GM18526 (cell line): ENCODE results near the gene RNF213.
A peak's percentile ranks its signal among the peaks of the same experiment; 100 is the strongest.

ENCODE experiments used
- POLR2A ChIP-seq: IDR thresholded peaks from 3 replicates; pipeline ENCODE4 v1.6.1; 2011; ENCODE audit not compliant: insufficient read length; ENCODE audit errors: extremely low read depth

Gene RNF213

DNA sequence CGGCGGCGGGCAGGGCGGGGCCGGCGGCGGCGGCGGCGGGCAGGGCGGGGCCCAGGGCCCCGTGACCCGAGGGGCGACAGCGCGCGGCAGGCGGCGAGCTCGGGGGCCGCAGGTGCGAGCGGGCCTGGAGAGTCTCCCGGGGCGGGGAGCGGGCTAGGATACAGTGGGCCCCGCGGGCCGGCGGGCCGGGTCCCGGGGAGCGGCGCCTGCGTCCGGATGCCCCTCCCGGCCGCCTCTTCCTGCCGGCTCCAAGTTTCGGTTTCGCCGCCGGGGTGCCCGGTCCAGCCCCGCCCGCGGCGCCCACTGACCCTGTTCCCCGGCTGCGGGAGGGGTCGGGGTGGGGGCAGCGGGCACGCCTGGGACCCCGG lies at the start of gene RNF213:
TSS of gene RNF213 (plus strand) at position 62 of the 368 bp plus-strand sequence. CDS start 2,830 bp downstream, outside the sequence.
- peak; percentile 74 for TF ChIP-seq POLR2A

DNA sequence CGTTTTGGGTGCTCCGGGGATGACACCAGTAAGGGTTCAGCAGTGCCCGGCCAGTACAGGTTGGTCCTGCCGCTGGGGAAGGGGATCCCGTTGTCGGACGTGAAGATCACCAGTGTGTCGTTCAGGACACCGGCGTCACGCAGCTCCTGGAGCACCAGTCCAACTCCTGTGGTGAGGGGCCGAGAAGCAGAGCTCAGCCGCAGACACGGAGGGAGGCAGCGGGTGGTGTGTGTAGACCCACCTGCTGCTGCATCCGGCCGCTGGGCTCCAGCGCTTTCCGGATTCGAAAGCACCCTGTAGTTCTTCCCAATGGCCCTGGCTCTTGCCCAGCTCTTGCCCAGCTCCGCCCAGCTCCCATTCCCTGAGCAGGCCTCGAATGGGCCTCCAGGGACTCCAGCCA lies 48.5 kb upstream of the RNF213 start:
- no peak for TF ChIP-seq POLR2A

DNA sequence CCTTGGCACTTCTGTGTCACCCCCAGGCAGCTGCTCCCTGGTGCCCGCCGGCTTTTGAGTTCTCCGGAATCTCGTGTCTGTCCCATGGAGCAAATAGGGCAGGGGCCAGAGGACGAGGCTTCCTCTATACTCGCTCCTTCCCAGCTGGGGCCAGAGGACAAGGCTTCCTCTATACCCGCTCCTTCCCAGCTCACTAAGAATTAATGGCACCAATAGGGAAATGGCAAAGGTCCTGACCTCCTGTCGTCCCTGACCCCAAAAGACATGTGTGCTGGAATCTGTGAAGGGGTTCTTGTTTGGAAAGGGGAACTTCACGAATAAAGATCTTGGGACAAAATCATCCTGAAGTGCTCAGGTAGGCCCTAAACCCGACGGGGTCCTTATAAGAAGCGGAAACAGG lies 48.1 kb upstream of the RNF213 start:
- TF ChIP-seq POLR2A: no peak

GRCh38 chr17:80212962-80213642 lies 47.5 kb upstream of the RNF213 start:
- no peak for TF ChIP-seq POLR2A

DNA sequence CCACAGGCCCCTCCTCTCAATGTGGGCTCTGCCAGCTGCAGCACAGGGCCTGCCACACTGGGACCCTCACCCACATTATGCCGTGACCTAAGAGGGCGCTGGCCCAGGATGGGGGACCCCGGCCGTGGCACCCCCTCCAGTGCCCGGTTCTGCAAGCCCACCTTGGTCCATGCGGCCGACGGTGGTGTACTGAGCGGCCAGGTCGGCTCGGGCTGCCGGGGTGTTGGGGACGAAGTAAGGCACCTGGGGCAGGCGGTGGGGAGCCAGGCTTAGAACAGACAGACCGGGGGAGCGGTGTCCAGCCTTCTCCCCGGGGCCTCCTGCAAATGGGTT lies 47.0 kb upstream of the RNF213 start:
- TF ChIP-seq POLR2A: no peak

DNA sequence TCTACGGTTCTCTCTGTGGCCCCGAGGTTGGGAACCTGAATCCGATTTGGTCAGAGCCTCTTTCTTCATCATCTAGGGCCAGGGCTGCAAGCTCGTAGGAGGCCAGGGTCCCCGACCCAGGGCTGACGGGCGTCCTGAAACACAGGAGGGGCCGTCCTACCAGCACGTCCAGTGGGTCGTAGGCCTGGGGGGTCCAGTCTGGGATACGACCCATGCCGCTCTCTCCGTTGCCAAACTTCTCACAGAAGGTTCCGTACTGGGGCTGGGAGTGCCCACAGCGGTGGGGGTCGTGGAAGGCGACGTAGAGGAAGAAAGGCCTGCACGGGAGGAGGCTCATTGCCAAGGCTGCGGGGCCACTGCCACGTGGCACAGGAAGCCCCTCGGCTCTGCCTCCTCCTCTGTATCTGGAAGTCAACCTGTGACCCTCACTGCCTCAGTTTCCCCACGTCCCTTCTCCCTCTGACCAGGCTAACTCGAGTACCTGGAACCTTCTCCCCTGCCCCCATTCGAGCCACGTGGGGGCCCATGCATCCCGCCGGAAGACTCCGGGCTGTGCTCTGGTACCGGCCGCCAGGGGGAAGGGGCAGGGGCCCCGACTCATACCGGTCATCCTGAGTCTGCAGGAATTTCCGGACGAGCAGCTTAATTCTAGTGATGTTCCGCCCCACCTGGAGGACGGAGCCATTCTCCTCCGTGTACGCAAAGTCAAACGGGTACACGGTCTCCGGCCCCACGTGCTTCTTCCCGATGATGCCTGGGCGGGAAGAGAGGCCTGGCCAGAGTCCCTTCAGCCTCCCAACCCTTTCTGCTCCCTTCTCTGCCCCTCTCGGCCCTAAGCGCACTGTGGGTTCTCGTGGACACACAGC lies 46.4 kb upstream of the RNF213 start:
- TF ChIP-seq POLR2A: no peak

DNA sequence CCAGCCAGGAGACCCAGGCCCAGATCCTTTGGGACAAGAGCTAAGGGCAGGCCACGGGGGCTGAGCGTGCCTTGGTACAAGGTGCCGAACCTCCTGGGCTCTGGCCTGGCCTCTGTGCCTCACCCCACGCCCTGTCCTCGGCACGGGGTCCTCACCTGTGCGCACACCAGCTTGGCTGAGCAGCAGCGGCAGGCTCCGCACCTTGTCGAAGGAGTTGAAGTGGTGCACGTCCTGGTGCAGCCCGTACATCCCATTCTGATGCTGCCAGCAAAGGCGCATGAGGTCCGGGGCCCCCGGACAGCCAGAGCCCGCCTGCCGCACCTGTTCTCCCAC lies 45.8 kb upstream of the RNF213 start:
- TF ChIP-seq POLR2A: no peak

DNA sequence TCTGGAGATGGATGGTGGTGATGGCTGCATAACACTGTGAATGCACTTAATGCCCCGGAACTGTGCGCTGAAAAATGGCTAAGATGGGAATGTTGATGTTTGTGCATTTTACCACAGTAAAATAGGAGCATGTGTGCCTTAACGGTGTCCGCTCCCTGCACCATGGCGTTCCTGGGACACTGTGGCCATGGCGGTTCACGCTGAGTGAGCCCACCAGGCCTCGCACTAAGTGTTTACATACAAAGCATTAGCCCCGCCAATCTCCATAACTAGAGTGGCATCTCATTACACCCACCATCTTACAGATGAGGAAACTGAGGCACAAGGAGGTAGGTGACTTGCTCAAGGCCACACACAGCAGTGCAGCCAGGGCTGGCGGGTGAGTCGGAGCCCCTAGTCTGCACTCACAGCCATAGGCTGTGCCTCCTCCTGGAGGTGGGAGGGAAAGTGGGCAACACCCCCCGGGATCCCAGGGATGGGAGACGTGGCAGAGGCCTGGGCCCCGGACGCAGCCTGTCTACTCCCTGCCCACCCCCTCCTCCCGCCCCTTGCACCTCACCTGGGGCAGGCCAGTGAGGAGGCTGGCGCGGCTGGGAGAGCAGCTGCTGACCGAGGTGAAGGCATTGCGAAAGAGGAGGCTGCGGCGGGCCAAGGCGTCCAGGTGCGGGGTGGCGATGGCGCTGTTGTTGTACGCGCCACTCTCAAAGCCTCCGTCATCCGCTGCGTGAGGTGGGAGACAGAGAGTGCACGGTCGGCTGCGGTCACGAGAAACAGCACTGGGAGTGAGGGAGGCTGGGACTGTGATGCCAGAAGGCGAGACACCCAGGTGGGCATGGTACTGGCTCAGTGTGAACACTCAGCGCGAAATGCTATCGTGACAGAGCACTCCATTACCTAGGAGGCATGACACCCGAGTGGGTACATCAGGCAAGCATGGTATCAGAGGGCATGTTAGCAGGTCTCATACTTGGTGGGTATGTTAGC lies 43.9 kb upstream of the RNF213 start:
- no peak for TF ChIP-seq POLR2A

DNA sequence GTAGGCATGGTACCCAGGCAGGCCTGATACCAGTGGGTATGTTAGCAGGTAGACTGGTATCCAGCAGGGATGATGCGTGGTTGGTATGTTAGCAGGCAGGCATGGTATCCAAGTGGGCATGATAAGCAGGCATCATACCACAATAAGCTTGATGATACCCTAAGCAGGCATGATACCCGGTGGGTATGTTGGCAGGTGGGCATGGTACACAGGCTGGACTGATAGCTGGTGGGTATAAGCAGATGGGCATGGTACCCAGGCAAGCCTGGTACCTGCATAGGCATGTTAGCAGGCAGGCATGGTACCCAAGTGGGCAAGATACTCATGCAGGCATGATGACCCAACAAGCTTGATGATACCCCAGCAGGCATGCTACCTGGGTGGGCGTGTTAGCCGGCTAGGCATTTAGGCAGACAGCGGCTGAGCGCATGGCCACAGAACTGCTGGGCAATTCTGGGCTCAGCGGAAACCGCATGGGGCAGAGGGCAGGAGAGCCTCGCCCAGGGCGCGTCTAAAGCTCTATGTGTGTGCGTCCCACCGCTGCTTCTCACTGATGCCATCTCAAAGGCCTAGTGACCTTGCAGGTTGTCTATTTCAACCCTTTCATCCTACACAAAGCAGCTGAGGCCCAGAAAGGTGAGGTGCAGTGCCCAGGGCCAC lies 42.8 kb upstream of the RNF213 start:
- no peak for TF ChIP-seq POLR2A

- no peak for TF ChIP-seq POLR2A
These were observed 42.3 kb upstream of the RNF213 start for GRCh38 chr17:80218391-80218790.

DNA sequence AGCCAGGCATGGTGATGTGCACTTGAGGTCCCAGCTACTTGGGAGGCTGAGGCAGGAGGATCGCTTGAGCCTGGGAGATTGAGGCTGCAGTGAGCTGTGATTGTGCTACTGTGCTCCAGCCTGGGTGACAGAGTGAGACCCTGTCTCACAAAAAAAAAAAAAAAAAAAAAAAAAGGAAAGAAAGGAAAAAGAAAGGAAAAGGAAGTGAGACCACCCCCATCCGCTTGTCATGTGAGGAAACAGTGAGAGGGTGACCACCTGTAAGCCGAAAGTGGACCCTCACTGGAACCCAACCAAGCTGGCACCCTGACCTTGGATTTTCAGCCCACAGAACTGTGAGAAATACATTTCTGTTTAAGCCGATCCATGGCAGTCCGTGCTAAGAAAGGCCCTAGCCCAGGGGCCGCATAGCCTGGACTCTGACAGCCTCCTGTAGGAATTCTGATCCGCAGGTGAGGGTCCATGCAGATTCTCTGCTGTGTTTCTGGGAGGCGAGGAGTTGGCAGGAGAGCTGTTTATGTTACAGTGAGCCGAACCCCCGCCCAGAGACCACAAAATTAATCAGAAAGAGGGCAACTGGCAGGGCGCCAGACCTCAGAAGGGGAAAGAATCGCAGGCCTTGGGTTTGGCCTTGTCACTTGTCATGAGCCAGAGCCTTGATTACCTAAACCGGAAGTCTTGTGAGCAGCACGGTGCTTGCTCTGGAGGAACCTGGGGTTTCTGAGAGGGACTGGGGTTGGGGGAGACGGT lies 41.5 kb upstream of the RNF213 start:
- no peak for TF ChIP-seq POLR2A

GRCh38 chr17:80219763-80220053 lies 40.9 kb upstream of the RNF213 start:
- no peak for TF ChIP-seq POLR2A

DNA sequence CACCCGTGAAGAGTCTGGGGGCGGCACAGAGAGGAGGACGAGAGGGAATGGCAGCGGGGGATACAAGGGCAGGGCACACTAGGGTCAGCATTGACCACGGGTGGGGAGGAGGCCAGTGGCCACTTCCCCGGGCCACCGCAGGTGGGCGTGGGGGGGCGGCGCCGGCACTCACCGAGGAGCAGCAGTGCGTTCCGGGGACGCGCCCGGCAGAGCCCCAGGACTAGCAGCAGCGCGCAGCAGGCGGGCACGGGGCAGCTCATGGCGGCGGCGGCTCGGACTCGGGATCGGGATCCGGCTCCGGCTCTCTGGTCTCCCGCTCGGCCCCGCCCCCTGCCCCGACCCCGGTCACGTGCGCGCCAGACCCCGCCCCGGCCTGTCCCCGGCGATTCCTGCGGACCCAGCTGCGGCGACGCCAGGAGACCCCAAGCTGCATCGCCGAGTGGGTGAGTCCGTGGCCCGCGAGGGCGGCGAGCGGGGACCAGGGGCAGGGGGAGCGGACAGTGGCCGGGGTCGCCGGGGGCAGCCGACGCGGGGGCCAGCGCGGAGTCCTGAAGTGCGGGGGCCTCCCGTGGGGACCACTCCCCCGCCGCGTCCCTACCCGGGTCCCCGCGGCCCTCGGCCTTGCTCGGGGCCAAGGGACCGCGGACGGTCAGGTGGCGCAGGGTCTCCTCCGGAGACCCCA lies 40.5 kb upstream of the RNF213 start, which contains the start of the genes SGSH and SLC26A11:
TSS of gene SGSH (minus strand) at position 280 of the 682 bp plus-strand sequence. CDS start at position 260, 20 bp downstream.
TSS of gene SLC26A11 (plus strand) at position 374 of the 682 bp plus-strand sequence. CDS start 1,134 bp downstream, outside the sequence.
- peak; percentile 37 for TF ChIP-seq POLR2A

DNA sequence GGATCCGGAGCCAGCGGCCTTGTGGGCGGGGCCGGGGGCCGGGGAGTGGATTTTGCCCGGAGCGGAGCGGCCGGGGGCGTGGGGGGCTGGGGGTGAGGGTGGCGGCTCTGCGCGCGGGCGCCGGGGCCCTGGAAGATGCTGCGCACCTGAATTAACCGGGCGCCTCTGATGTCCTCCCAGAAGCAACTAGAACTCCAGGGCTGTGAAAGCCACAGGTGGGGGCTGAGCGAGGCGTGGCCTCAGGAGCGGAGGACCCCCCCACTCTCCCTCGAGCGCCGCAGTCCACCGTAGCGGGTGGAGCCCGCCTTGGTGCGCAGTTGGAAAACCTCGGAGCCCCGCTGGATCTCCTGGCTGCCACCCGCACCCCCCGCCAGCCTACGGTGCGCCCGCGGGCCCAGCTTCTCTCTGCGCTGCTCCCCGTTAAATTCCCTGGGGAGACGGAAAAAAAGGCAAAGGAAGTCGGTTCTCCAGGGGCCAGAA lies 39.9 kb upstream of the RNF213 start:
- no peak for TF ChIP-seq POLR2A
